ENCODE measurements around the gene ATXN10.

The ATXN10 gene

DNA sequence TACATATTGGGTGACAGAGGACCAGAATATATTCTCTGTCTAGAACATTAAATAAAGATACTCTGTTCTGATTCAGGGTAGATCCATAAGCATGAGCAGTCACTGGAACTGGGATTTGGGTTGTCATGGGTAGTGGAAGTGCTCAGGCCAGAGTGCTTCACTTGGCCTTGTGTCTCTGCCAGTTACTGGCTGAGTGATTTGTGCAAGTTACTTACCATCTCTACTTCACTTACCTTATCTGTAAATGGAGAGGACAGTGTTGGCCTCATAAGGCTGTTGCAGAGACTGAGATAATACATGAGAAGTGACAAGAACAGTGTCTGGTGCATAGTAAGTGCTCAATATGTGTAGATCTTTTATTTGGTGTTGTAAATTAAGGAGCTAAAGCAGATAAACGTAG lies 17.6 kb downstream of the ATXN10 start:
- Histone ChIP-seq H3K9me2 (ENCODE audit: low read depth, low read length) (no peaks in the 10 kb centered on the region), H2AFZ (ENCODE audit: low read length) (no peak overlapping the region), H3K4me2 (ENCODE audit: low read length) (no peak overlapping the region), H3K9me3 (ENCODE audit: low read length) (no peaks in the 10 kb centered on the region), H3F3A (ENCODE audit: insufficient read depth, low read length) (no peaks in the 10 kb centered on the region), H3K36me3 (ENCODE audit: insufficient read depth, low read length) (peaks cover 87% of the 10 kb centered on the region), H3K9ac (ENCODE audit: low read length) (no peak overlapping the region), H3K79me2 (ENCODE audit: insufficient read depth, low read length) (peaks cover 64% of the 10 kb centered on the region), H3K4me1 (ENCODE audit: insufficient read depth, low read length, severe bottlenecking) (peaks cover 10% of the 10 kb centered on the region), H3K4me3 (ENCODE audit: low read depth, low read length, poor library complexity, severe bottlenecking) (no peak overlapping the region), H4K20me1 (ENCODE audit: insufficient read depth, low read length) (no peaks in the 10 kb centered on the region), H3K27me3 (ENCODE audit: insufficient read depth, low read length) (no peaks in the 10 kb centered on the region), H3K27ac (ENCODE audit: low read depth, low read length, poor library complexity, severe bottlenecking) (no peak overlapping the region)
- TF ChIP-seq, protein P1, sequence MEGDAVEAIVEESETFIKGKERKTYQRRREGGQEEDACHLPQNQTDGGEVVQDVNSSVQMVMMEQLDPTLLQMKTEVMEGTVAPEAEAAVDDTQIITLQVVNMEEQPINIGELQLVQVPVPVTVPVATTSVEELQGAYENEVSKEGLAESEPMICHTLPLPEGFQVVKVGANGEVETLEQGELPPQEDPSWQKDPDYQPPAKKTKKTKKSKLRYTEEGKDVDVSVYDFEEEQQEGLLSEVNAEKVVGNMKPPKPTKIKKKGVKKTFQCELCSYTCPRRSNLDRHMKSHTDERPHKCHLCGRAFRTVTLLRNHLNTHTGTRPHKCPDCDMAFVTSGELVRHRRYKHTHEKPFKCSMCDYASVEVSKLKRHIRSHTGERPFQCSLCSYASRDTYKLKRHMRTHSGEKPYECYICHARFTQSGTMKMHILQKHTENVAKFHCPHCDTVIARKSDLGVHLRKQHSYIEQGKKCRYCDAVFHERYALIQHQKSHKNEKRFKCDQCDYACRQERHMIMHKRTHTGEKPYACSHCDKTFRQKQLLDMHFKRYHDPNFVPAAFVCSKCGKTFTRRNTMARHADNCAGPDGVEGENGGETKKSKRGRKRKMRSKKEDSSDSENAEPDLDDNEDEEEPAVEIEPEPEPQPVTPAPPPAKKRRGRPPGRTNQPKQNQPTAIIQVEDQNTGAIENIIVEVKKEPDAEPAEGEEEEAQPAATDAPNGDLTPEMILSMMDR (IDR thresholded peaks at IDR 0.05; ENCODE audit: low read length) = no peak

DNA sequence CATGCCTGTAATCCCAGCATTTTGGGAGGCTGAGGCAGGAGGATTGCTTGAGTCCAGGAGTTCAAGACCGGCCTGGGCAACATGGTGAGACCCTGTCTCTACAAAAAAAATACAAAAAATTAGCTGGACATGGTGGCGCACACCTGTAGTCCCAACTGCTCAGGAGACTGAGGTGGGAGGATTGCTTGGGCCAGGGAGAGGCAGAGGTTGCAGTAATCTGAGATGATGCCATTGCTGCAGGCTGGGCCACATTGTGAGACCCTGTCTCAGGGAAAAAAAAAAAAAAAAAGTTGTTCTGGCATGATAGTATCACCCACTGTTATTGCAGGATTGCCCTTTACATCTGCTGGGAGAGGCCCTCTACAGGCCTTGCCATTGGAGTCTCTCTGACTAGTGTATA lies 18.4 kb downstream of the ATXN10 start:
- H3K9me2 ChIP-seq (ENCODE audit: low read depth, low read length) = no peaks in the 10 kb centered on the region
- H3K4me3 ChIP-seq (ENCODE audit: low read depth, low read length, poor library complexity, severe bottlenecking) = no peak overlapping the region
- peaks cover 2% of the 10 kb centered on the region for H3K4me1 ChIP-seq (ENCODE audit: insufficient read depth, low read length, severe bottlenecking)
- peaks cover 56% of the 10 kb centered on the region for H3K79me2 ChIP-seq (ENCODE audit: insufficient read depth, low read length)
- no peak overlapping the region for H3K4me2 ChIP-seq (ENCODE audit: low read length)
- TF ChIP-seq, protein P1 (IDR thresholded peaks at IDR 0.05; ENCODE audit: low read length) = no peak
- TF ChIP-seq EZH2 (IDR thresholded peaks at IDR 0.05; ENCODE audit: borderline replicate concordance, low read length) = no peak
- H3K9ac ChIP-seq (ENCODE audit: low read length) = no peak overlapping the region
- no peaks in the 10 kb centered on the region for H3K27me3 ChIP-seq (ENCODE audit: insufficient read depth, low read length)
- H3K27ac ChIP-seq (ENCODE audit: low read depth, low read length, poor library complexity, severe bottlenecking) = no peak overlapping the region
- no peaks in the 10 kb centered on the region for H3K9me3 ChIP-seq (ENCODE audit: low read length)
- peaks cover 90% of the 10 kb centered on the region for H3K36me3 ChIP-seq (ENCODE audit: insufficient read depth, low read length)
- H4K20me1 ChIP-seq (ENCODE audit: insufficient read depth, low read length) = no peaks in the 10 kb centered on the region
- H2AFZ ChIP-seq (ENCODE audit: low read length) = no peak overlapping the region
- no peaks in the 10 kb centered on the region for H3F3A ChIP-seq (ENCODE audit: insufficient read depth, low read length)

DNA sequence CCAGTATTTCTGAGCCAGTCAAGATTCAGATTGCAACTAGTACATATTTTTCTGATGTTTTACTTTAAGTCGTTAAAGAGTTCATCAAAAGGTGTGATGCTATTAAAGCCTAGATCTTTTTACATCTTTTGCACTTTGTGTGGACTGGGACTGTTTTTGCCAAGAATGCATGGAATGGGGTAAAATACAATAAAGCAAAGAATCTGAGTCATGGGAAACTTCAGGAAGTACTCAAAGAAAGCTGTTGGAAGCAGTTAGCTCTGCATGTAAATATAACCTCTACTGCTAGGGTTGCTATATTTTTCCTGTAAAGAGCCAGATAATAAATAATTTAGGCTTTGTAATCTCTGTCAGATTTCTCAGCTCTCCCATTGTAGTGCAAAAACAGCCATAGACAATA lies 20.9 kb downstream of the ATXN10 start:
- H3F3A ChIP-seq (ENCODE audit: insufficient read depth, low read length) = no peaks in the 10 kb centered on the region; the same call in 1 of the 2 replicates
- no peaks in the 10 kb centered on the region for H3K9me2 ChIP-seq (ENCODE audit: low read depth, low read length)
- peaks cover 31% of the 10 kb centered on the region for H3K79me2 ChIP-seq (ENCODE audit: insufficient read depth, low read length)
- no peak overlapping the region for H3K4me2 ChIP-seq (ENCODE audit: low read length)
- H3K4me3 ChIP-seq (ENCODE audit: low read depth, low read length, poor library complexity, severe bottlenecking) = no peak overlapping the region
- no peak overlapping the region for H3K9ac ChIP-seq (ENCODE audit: low read length)
- H3K9me3 ChIP-seq (ENCODE audit: low read length) = no peaks in the 10 kb centered on the region
- no peaks in the 10 kb centered on the region for H3K27me3 ChIP-seq (ENCODE audit: insufficient read depth, low read length)
- no peak for TF ChIP-seq EZH2 (IDR thresholded peaks at IDR 0.05; ENCODE audit: borderline replicate concordance, low read length)
- TF ChIP-seq, protein P1 (IDR thresholded peaks at IDR 0.05; ENCODE audit: low read length) = no peak
- H3K36me3 ChIP-seq (ENCODE audit: insufficient read depth, low read length) = peaks cover 90% of the 10 kb centered on the region
- peaks cover 14% of the 10 kb centered on the region for H3K4me1 ChIP-seq (ENCODE audit: insufficient read depth, low read length, severe bottlenecking)
- no peaks in the 10 kb centered on the region for H4K20me1 ChIP-seq (ENCODE audit: insufficient read depth, low read length)
- H3K27ac ChIP-seq (ENCODE audit: low read depth, low read length, poor library complexity, severe bottlenecking) = no peak overlapping the region
- H2AFZ ChIP-seq (ENCODE audit: low read length) = no peak overlapping the region

Measured in OCI-LY1 (cell line).